Gastrocnemius medialis (tissue), 4 donors: ENCODE measurements around the gene MOXD1. TPM values are rescaled to one million over a fixed set of nuclear protein-coding genes. Genes with fewer than 3 reads are reported as not detected.

Experiments used
- ATAC-seq, 2 donors: fragments of 150-250 bp; one replicate each; pipeline ENCODE4 v1.9.1; 2016
- DNase-seq, 2 donors: peaks; one replicate each; pipeline ENCODE4 v3.0.0-alpha.2; 2019
- H3K27ac ChIP-seq, 4 donors: fragments of 200-600 bp; sonication (generic); 1 replicate in 1 of 4; 2 replicates in 3 of 4; pipeline ENCODE4 v1.5.1; 2016 to 2018; ENCODE audit warnings: mild to moderate bottlenecking in 2 of 4, moderate library complexity in 1 of 4
- H3K27me3 ChIP-seq, 3 donors: fragments of 200-600 bp; sonication (generic) in 2 of 3; 1 replicate in 1 of 3; 2 replicates in 2 of 3; pipeline versions ENCODE4 v1.5.1 to v1.6.0; 2016 to 2019; ENCODE audit warnings: mild to moderate bottlenecking in 1 of 3, moderate library complexity in 1 of 3
- H3K36me3 ChIP-seq, 2 donors: fragments of 200-600 bp; sonication (generic) in 1 of 2; one replicate each; pipeline ENCODE4 v1.5.1; 2017 to 2018
- H3K4me1 ChIP-seq, 2 donors: fragments of 200-600 bp; sonication (generic) in 1 of 2; one replicate each; pipeline ENCODE4 v1.5.1; 2016 to 2017; ENCODE audit warnings: mild to moderate bottlenecking in 2 of 2
- H3K4me3 ChIP-seq, 4 donors: fragments of 200-600 bp; sonication (generic) in 3 of 4; 1 replicate in 1 of 4; 2 replicates in 3 of 4; pipeline ENCODE4 v1.5.1; 2016 to 2019; ENCODE audit warnings: mild to moderate bottlenecking in 2 of 4
- H3K9me3 ChIP-seq, 3 donors: fragments of 200-600 bp; sonication (generic) in 2 of 3; 1 replicate in 1 of 3; 2 replicates in 2 of 3; pipeline ENCODE4 v1.5.1; 2016 to 2019
- POLR2A ChIP-seq, 2 donors: fragments of 450-650 bp; IDR thresholded peaks; one replicate each; pipeline ENCODE4 v1.6.1; 2017; ENCODE audit warnings: antibody characterized with exemption in 2 of 2, mild to moderate bottlenecking in 2 of 2, moderate library complexity in 2 of 2
- in situ Hi-C, 4 donors: fragments of 200-750 bp; cut with MboI; loops; one replicate each; pipeline versions ENCODE4 v1.15.0 to v1.8.0; 2017; ENCODE audit warnings: low sequenced_read_pairs in 4 of 4
- intact Hi-C: fragments of 100-400 bp; cut with DNase I; formaldehyde crosslinking; loops from one replicate; pipeline ENCODE4 v1.15.1; 2023; ENCODE audit warnings: low total_unique reads
- total RNA-seq, 4 donors: library from RNA; depleted of rRNA; stranded (reverse); fragments of >200 nt; gene quantifications; one replicate each; pipeline versions ENCODE4 v1.1.0 to v1.2.3, GENCODE V29; 2016
- TF ChIP-seq, protein P1 (sequence below), 5 experiments: fragments of 450-650 bp in 3 of 5; fragments of 200-600 bp in 2 of 5; sonication (generic) in 2 of 5; IDR thresholded peaks in 4 of 5; conservative IDR thresholded peaks in 1 of 5; 1 replicate in 4 of 5; 2 replicates in 1 of 5; pipeline ENCODE4 v1.5.1; 2016 to 2019; ENCODE audit warnings: antibody characterized with exemption in 5 of 5, mild to moderate bottlenecking in 3 of 5, moderate library complexity in 3 of 5

MOXD1 gene
- total RNA-seq, 4 donors from 2014 or later: 0.62 to 0.69 (median 0.66) TPM; not detected in 1

DNA sequence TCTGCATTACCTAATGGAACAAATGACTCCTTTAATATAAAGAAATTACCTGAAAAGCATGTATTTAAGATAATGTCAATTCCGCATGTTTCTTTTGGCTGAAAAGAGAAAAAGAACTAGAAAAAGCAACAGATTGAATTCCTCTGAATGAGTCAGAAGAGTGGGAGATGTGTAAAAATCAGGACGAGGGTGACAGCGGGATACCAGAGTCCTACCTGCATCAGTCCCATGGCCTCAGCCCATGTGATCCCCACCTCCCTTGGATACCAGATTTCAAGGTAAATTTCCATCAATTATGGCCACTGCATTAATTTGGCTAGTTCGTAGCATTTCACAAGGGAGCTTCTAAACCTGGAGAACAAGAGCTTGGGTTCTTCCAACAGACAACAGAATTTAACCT is 10.0 kb upstream of the MOXD1 start:
- Histone ChIP-seq H3K4me3 (no peak overlapping the region), H3K36me3 (no peaks in the 10 kb centered on the region), H3K27ac (no peak overlapping the region), H3K4me1 (no peaks in the 10 kb centered on the region), H3K27me3 (peaks cover 0 to 2% (median 0%) of the 10 kb centered on the region in 3 donors), H3K9me3 (no peaks in the 10 kb centered on the region)
- ATAC-seq: no peak
- in situ Hi-C loops: no loop called here
- TF ChIP-seq, protein P1, sequence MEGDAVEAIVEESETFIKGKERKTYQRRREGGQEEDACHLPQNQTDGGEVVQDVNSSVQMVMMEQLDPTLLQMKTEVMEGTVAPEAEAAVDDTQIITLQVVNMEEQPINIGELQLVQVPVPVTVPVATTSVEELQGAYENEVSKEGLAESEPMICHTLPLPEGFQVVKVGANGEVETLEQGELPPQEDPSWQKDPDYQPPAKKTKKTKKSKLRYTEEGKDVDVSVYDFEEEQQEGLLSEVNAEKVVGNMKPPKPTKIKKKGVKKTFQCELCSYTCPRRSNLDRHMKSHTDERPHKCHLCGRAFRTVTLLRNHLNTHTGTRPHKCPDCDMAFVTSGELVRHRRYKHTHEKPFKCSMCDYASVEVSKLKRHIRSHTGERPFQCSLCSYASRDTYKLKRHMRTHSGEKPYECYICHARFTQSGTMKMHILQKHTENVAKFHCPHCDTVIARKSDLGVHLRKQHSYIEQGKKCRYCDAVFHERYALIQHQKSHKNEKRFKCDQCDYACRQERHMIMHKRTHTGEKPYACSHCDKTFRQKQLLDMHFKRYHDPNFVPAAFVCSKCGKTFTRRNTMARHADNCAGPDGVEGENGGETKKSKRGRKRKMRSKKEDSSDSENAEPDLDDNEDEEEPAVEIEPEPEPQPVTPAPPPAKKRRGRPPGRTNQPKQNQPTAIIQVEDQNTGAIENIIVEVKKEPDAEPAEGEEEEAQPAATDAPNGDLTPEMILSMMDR (IDR thresholded peaks at IDR 0.05 in 4 of 5, conservative IDR thresholded peaks at IDR 0.05 in 1 of 5): no peak
- no peak for TF ChIP-seq POLR2A (IDR thresholded peaks at IDR 0.05)
- intact Hi-C loops: loop anchor here (5.0 kb wide), 1 partner anchor 114 kb away; no protein-coding TSS in a partner anchor
- no peak for DNase-seq

DNA sequence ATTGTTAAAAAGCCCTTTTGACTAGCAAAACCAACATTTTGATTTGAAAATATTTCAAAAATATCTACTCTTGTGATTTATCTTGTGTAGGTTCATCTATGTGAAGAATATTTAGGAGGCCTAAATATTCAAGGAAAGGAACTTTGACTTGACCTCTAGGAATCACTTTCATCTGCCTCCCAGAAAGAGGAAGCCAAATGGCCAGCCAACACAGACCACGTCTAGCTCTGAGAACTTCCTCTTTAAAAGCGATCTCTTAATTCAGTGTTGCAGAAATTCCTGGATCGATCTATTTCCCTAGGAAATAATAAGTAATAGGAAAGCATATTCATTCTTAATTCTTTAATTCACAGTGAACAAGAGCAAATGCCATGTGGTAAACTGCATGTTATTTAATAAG is 9.6 kb upstream of the MOXD1 start:
- no peak overlapping the region for H3K4me3 ChIP-seq
- H3K4me1 ChIP-seq: no peaks in the 10 kb centered on the region
- no peaks in the 10 kb centered on the region for H3K9me3 ChIP-seq
- intact Hi-C loops (loop anchor here (5.0 kb wide), 1 partner anchor 114 kb away; no protein-coding TSS in a partner anchor), in situ Hi-C loops (no loop called here)
- TF ChIP-seq, protein P1 (IDR thresholded peaks at IDR 0.05 in 4 of 5, conservative IDR thresholded peaks at IDR 0.05 in 1 of 5): no peak
- no peak for TF ChIP-seq POLR2A (IDR thresholded peaks at IDR 0.05)
- DNase-seq (no peak), ATAC-seq (no peak)
- H3K27me3 ChIP-seq: peaks cover 0 to 3% (median 0%) of the 10 kb centered on the region in 3 donors
- H3K27ac ChIP-seq: no peak overlapping the region
- no peaks in the 10 kb centered on the region for H3K36me3 ChIP-seq

DNA sequence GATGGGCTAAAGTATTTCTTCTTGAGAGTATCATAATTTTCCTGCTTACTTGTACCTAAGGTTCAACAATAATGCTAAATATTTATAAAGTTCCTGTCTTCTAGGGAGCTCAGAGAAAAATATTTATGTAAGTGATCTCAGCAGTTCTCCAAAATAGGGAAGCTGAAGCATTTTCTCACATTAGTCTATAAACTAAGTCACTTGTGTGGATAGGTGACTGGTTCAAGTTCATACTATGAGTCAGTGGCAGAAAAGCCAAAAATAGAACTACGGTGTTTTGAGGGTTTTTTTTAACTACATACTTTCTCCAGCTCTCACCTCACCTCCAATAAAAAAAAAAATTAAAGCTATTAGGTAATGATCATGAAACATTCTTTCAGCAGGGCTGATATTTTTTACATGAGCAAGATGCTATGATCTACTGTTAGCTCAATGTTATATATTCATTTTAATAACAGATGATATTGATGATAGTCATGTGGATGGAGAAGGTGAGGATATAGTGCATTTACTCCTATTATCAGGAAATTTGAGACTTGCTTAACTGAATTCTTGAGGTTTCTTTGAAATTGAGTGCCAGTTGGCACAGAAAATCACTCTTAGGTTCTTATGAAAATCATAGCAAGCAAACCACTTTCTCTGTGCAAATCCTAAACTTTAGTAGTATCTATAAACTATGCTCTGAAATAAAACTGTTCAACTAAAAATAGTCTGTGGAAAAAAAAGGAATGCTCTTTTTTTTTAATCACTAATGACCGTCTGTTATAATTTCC is 4.1 kb upstream of the MOXD1 start:
- Histone ChIP-seq H3K27me3 (peaks cover 10 to 25% (median 24%) of the 10 kb centered on the region in 3 donors), H3K4me3 (no peak overlapping the region), H3K9me3 (no peaks in the 10 kb centered on the region), H3K4me1 (no peaks in the 10 kb centered on the region), H3K27ac (no peak overlapping the region), H3K36me3 (no peaks in the 10 kb centered on the region)
- ATAC-seq (no peak), DNase-seq (no peak)
- in situ Hi-C loops (no loop called here), intact Hi-C loops (no loop called here)
- no peak for TF ChIP-seq POLR2A (IDR thresholded peaks at IDR 0.05)
- TF ChIP-seq, protein P1 (IDR thresholded peaks at IDR 0.05 in 4 of 5, conservative IDR thresholded peaks at IDR 0.05 in 1 of 5): no peak

DNA sequence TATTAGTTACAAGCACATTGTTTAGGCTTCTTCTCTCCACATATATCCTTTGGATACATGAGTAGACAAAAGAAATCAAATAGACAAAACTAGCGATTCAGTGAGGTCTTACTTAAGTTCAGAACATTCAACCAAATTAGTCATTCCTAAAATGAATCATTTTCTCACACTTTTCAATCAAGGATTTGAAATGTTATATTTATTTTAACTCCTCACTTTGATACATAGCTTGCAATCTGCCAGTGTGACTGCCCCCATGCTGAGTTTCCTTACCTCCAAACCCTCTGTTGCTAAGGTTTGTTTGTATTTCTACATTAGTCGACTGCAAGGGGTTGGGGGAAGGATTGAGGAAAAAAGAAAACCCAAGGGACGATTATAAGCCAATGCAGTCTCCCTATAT is 3.5 kb upstream of the MOXD1 start:
- H3K36me3 ChIP-seq: no peaks in the 10 kb centered on the region
- H3K4me1 ChIP-seq: no peaks in the 10 kb centered on the region
- ATAC-seq: no peak
- in situ Hi-C loops (no loop called here), intact Hi-C loops (no loop called here)
- no peak for DNase-seq
- H3K9me3 ChIP-seq: no peaks in the 10 kb centered on the region
- H3K27me3 ChIP-seq: peaks cover 14 to 31% (median 30%) of the 10 kb centered on the region in 3 donors
- TF ChIP-seq, protein P1 (IDR thresholded peaks at IDR 0.05 in 4 of 5, conservative IDR thresholded peaks at IDR 0.05 in 1 of 5): no peak
- TF ChIP-seq POLR2A (IDR thresholded peaks at IDR 0.05): no peak
- no peak overlapping the region for H3K4me3 ChIP-seq
- no peak overlapping the region for H3K27ac ChIP-seq
